OCI-LY3 (cell line): ENCODE results near the gene ING4.

Experiments used
- EZH2phosphoT487 ChIP-seq: fragments of 200-600 bp; shearing (Covaris generic); IDR thresholded peaks from 2 replicates; pipeline ENCODE4 v1.6.1; 2018; ENCODE audit warnings: antibody characterized with exemption, mixed run types, low read depth
- TF ChIP-seq, protein P1 (sequence below): fragments of 200-600, 300-600 bp; sonication (generic); IDR thresholded peaks from 2 replicates; pipeline ENCODE4 v1.5.1; 2014; ENCODE audit warnings: antibody characterized with exemption, low read length, low read depth

DNA sequence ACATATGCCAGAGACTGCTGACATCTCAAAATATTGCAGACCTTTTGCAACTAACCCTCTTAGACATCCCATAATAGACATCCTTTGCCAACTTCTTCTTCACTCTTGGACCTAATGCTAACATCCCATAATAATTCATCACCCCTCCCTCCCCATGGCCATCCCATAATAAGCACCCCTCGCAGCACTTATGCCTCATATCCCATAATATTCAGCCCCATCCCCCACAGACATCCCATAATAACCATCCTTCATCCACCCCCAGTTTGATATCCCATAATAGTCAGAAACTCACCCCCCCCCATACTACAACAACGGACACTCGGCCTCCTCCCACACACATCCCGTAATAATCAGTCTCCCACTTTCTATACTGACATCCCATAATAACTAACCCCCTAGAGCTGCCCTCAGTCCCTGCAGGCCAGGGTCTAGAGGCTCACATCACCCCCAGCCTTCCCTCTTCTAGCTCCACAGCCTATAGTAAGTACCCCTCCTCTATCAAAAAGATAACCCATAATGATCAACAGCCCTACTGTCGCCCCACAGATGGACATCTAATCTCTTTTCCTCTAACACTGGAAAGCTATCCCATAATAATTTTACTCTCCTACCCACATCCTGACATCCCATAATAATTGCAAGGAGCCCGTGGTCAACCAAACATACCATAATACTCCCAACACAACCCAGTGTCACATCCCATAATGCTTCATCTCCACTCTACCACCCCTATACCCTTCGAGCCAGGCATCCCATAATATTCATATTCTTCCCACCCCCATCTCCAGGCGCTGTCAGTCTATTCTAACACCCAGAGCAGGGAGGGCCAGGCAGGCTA lies 54.9 kb downstream of the ING4 start:
- TF ChIP-seq, protein P1, sequence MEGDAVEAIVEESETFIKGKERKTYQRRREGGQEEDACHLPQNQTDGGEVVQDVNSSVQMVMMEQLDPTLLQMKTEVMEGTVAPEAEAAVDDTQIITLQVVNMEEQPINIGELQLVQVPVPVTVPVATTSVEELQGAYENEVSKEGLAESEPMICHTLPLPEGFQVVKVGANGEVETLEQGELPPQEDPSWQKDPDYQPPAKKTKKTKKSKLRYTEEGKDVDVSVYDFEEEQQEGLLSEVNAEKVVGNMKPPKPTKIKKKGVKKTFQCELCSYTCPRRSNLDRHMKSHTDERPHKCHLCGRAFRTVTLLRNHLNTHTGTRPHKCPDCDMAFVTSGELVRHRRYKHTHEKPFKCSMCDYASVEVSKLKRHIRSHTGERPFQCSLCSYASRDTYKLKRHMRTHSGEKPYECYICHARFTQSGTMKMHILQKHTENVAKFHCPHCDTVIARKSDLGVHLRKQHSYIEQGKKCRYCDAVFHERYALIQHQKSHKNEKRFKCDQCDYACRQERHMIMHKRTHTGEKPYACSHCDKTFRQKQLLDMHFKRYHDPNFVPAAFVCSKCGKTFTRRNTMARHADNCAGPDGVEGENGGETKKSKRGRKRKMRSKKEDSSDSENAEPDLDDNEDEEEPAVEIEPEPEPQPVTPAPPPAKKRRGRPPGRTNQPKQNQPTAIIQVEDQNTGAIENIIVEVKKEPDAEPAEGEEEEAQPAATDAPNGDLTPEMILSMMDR, result no peak
- TF ChIP-seq EZH2phosphoT487, result no peak
